ENCODE data around the gene OMA1. TPM values are rescaled to one million over a fixed set of nuclear protein-coding genes. Genes with fewer than 3 reads are reported as not detected.

Gene OMA1
- polyA plus RNA-seq, 1 donor from 2014 or later, result 11.0 TPM

- H3K9me2 ChIP-seq (ENCODE audit: insufficient read depth, low read length), result no peaks in the 10 kb centered on the region
- no peak overlapping the region for H2AFZ ChIP-seq (ENCODE audit: low read depth, low read length)
- no peaks in the 10 kb centered on the region for H3K79me2 ChIP-seq (replicated peaks; ENCODE audit: insufficient read depth, low read length)
- H3F3A ChIP-seq (ENCODE audit: insufficient read depth, low read length, poor library complexity, severe bottlenecking), result no peaks in the 10 kb centered on the region
- no peaks in the 10 kb centered on the region for H4K20me1 ChIP-seq (ENCODE audit: insufficient read depth)
- no peaks in the 10 kb centered on the region for H3K36me3 ChIP-seq (ENCODE audit: insufficient read depth, low read length)
- TF ChIP-seq RAD21 (conservative IDR thresholded peaks at IDR 0.05), result no peak
- TF ChIP-seq REST (IDR thresholded peaks at IDR 0.05; ENCODE audit: borderline replicate concordance), result no peak
- TF ChIP-seq TAF1 (IDR thresholded peaks at IDR 0.05; ENCODE audit: low read depth), result no peak
- no peak for TF ChIP-seq EP300 (conservative IDR thresholded peaks at IDR 0.05; ENCODE audit: poor library complexity, severe bottlenecking)
- TF ChIP-seq EZH2 (IDR thresholded peaks at IDR 0.05; ENCODE audit: borderline replicate concordance, insufficient read depth, low read length, poor library complexity, severe bottlenecking), result no peak
- no peak for TF ChIP-seq SMC3 (conservative IDR thresholded peaks at IDR 0.05; ENCODE audit: poor library complexity)
- no peak for TF ChIP-seq CTCF (IDR thresholded peaks at IDR 0.05; ENCODE audit: poor library complexity, severe bottlenecking)
- TF ChIP-seq MXI1 (conservative IDR thresholded peaks at IDR 0.05; ENCODE audit: poor library complexity, severe bottlenecking), result no peak
- no peak for TF ChIP-seq POLR2AphosphoS5 (IDR thresholded peaks at IDR 0.05)
- H3K9me3 ChIP-seq (ENCODE audit: low read length), result no peaks in the 10 kb centered on the region
- H3K9ac ChIP-seq (ENCODE audit: low read length), result no peak overlapping the region
- no peaks in the 10 kb centered on the region for H3K27me3 ChIP-seq (ENCODE audit: insufficient read depth, low read depth, low read length)
- no peak overlapping the region for H3K4me3 ChIP-seq (ENCODE audit: low read length)
- no peak overlapping the region for H3K27ac ChIP-seq (ENCODE audit: low read length)
- H3K4me2 ChIP-seq (ENCODE audit: low read length), result no peak overlapping the region
These were observed 39.1 kb upstream of the OMA1 start for GRCh38 chr1:58585581-58586151.

- no peaks in the 10 kb centered on the region for H3K27me3 ChIP-seq (ENCODE audit: insufficient read depth, low read depth, low read length)
- no peaks in the 10 kb centered on the region for H3K79me2 ChIP-seq (replicated peaks; ENCODE audit: insufficient read depth, low read length)
- no peaks in the 10 kb centered on the region for H4K20me1 ChIP-seq (ENCODE audit: insufficient read depth)
- no peak overlapping the region for H3K4me2 ChIP-seq (ENCODE audit: low read length)
- no peak overlapping the region for H2AFZ ChIP-seq (ENCODE audit: low read depth, low read length)
- no peaks in the 10 kb centered on the region for H3K9me2 ChIP-seq (ENCODE audit: insufficient read depth, low read length)
- H3K36me3 ChIP-seq (ENCODE audit: insufficient read depth, low read length), result no peaks in the 10 kb centered on the region
- TF ChIP-seq POLR2AphosphoS5 (IDR thresholded peaks at IDR 0.05) (no peak), MXI1 (conservative IDR thresholded peaks at IDR 0.05; ENCODE audit: poor library complexity, severe bottlenecking) (no peak), REST (IDR thresholded peaks at IDR 0.05; ENCODE audit: borderline replicate concordance) (no peak), TAF1 (IDR thresholded peaks at IDR 0.05; ENCODE audit: low read depth) (no peak), RAD21 (conservative IDR thresholded peaks at IDR 0.05) (no peak), SMC3 (conservative IDR thresholded peaks at IDR 0.05; ENCODE audit: poor library complexity) (no peak), EP300 (conservative IDR thresholded peaks at IDR 0.05; ENCODE audit: poor library complexity, severe bottlenecking) (no peak), CTCF (IDR thresholded peaks at IDR 0.05; ENCODE audit: poor library complexity, severe bottlenecking) (no peak), EZH2 (IDR thresholded peaks at IDR 0.05; ENCODE audit: borderline replicate concordance, insufficient read depth, low read length, poor library complexity, severe bottlenecking) (no peak)
- no peaks in the 10 kb centered on the region for H3F3A ChIP-seq (ENCODE audit: insufficient read depth, low read length, poor library complexity, severe bottlenecking)
- no peak overlapping the region for H3K27ac ChIP-seq (ENCODE audit: low read length)
- H3K9me3 ChIP-seq (ENCODE audit: low read length), result no peaks in the 10 kb centered on the region
- H3K4me3 ChIP-seq (ENCODE audit: low read length), result no peak overlapping the region
- H3K9ac ChIP-seq (ENCODE audit: low read length), result no peak overlapping the region
These were observed 38.6 kb upstream of the OMA1 start for GRCh38 chr1:58585166-58585565.

All from neural cell (in vitro differentiated cells).